ENCODE data around the gene BSG. TPM values are rescaled to one million over a fixed set of nuclear protein-coding genes. Genes with fewer than 3 reads are reported as not detected.

BSG gene
- total and polyA plus RNA-seq, 10 of the 15 experiments (the other 5 are each of a cell fraction or from before 2014, with no cell fraction given), result 2.8 to 297 (median 199) TPM

DNA sequence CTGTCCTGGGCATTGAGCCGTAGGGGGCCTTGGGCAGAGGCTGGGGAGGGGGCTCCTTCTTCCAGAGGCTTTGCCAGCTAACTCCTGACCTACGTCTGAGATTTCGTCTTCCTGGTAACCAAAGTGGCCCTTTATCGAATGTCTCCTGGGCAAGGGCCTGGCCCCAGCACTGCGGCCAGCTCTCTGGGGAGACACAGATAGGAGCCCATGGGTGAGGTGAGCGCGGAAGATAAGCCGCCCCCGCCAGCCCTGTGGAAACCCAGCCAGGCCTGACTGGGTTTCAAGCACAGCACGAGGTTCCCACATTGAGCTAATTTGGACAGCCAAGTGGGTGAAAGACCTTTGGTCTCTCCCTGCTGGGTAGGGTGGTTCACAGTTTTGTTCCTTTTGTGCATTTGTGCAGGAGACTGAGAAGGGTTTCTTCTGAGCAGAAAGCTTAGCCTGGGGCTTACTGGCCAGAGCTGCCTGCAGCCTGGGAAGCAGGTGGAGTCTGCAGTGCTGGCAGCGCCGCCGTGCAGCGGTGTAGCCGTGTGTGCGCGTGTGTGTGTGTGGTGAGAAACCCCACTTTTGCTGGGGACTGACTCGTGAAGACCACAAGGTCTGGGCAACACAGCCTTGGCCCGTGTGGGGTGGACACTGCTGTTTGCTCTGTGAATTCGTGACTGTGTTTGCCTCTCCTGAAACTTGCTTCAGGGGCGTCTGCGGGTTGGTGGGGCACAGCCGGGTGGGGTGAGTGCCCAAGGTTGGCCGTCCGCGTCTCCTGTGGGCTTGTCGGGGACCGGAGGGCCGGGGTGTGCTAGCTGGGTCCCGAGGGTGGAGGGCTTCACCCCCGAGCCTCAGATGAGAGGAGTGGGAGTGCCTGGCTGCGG is 2.5 kb downstream of the BSG start (continued):
- TF ChIP-seq, protein P1, sequence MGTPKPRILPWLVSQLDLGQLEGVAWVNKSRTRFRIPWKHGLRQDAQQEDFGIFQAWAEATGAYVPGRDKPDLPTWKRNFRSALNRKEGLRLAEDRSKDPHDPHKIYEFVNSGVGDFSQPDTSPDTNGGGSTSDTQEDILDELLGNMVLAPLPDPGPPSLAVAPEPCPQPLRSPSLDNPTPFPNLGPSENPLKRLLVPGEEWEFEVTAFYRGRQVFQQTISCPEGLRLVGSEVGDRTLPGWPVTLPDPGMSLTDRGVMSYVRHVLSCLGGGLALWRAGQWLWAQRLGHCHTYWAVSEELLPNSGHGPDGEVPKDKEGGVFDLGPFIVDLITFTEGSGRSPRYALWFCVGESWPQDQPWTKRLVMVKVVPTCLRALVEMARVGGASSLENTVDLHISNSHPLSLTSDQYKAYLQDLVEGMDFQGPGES (IDR thresholded peaks at IDR 0.05), result no peak
- TF ChIP-seq NR2F1 (conservative IDR thresholded peaks at IDR 0.05), result no peak; the same call in 1 of the 2 replicates
- no peak for TF ChIP-seq HDAC6 (IDR thresholded peaks at IDR 0.05; ENCODE audit: unreplicated experiment)
- peak; percentile 60 for TF ChIP-seq LARP7 (IDR thresholded peaks at IDR 0.05)
- no peak for TF ChIP-seq SPI1 (IDR thresholded peaks at IDR 0.05; ENCODE audit: borderline replicate concordance, insufficient read depth, low read depth, low read length)
- 0 out of 2 replicates have a peak, but pooled peaks have one; percentile 56 for TF ChIP-seq NBN (IDR thresholded peaks at IDR 0.05)
- no peak for TF ChIP-seq ZNF207 (IDR thresholded peaks at IDR 0.05; ENCODE audit: borderline replicate concordance)
- TF ChIP-seq EED (IDR thresholded peaks at IDR 0.05; ENCODE audit: low read depth), result no peak
- 0 out of 2 replicates have a peak, but pooled peaks have one; percentile 31 for TF ChIP-seq CHD2 (IDR thresholded peaks at IDR 0.05; ENCODE audit: borderline replicate concordance, low read depth, low read length)
- no peak for TF ChIP-seq ZNF274 (IDR thresholded peaks at IDR 0.05; ENCODE audit: insufficient read depth, insufficient read length)
- TF ChIP-seq PAX5 (IDR thresholded peaks at IDR 0.05; ENCODE audit: borderline replicate concordance, low read depth, low read length), result peak; percentile 93
- no peak for TF ChIP-seq KLF5 (IDR thresholded peaks at IDR 0.05; ENCODE audit: partially characterized antibody)
- no peak for TF ChIP-seq ESRRA (IDR thresholded peaks at IDR 0.05; ENCODE audit: low read length)
- TF ChIP-seq, protein P2, sequence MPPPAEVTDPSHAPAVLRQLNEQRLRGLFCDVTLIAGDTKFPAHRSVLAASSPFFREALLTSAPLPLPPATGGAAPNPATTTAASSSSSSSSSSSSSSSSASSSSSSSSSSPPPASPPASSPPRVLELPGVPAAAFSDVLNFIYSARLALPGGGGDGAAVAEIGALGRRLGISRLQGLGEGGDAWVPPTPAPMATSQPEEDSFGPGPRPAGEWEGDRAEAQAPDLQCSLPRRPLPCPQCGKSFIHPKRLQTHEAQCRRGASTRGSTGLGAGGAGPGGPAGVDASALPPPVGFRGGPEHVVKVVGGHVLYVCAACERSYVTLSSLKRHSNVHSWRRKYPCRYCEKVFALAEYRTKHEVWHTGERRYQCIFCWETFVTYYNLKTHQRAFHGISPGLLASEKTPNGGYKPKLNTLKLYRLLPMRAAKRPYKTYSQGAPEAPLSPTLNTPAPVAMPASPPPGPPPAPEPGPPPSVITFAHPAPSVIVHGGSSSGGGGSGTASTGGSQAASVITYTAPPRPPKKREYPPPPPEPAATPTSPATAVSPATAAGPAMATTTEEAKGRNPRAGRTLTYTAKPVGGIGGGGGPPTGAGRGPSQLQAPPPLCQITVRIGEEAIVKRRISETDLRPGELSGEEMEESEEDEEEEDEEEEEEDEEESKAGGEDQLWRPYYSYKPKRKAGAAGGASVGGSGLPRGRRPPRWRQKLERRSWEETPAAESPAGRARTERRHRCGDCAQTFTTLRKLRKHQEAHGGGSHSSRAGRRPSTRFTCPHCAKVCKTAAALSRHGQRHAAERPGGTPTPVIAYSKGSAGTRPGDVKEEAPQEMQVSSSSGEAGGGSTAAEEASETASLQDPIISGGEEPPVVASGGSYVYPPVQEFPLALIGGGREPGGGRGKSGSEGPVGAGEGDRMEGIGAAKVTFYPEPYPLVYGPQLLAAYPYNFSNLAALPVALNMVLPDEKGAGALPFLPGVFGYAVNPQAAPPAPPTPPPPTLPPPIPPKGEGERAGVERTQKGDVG (CRISPR knock-in tag; IDR thresholded peaks at IDR 0.05), result no peak
- TF ChIP-seq NRF1 (conservative IDR thresholded peaks at IDR 0.05; ENCODE audit: low read depth, low read length), result no peak
- TF ChIP-seq, protein P3, sequence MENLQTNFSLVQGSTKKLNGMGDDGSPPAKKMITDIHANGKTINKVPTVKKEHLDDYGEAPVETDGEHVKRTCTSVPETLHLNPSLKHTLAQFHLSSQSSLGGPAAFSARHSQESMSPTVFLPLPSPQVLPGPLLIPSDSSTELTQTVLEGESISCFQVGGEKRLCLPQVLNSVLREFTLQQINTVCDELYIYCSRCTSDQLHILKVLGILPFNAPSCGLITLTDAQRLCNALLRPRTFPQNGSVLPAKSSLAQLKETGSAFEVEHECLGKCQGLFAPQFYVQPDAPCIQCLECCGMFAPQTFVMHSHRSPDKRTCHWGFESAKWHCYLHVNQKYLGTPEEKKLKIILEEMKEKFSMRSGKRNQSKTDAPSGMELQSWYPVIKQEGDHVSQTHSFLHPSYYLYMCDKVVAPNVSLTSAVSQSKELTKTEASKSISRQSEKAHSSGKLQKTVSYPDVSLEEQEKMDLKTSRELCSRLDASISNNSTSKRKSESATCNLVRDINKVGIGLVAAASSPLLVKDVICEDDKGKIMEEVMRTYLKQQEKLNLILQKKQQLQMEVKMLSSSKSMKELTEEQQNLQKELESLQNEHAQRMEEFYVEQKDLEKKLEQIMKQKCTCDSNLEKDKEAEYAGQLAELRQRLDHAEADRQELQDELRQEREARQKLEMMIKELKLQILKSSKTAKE (IDR thresholded peaks at IDR 0.05; ENCODE audit: low read depth, poor library complexity, severe bottlenecking), result no peak
- TF ChIP-seq, protein P4, sequence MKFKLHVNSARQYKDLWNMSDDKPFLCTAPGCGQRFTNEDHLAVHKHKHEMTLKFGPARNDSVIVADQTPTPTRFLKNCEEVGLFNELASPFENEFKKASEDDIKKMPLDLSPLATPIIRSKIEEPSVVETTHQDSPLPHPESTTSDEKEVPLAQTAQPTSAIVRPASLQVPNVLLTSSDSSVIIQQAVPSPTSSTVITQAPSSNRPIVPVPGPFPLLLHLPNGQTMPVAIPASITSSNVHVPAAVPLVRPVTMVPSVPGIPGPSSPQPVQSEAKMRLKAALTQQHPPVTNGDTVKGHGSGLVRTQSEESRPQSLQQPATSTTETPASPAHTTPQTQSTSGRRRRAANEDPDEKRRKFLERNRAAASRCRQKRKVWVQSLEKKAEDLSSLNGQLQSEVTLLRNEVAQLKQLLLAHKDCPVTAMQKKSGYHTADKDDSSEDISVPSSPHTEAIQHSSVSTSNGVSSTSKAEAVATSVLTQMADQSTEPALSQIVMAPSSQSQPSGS (IDR thresholded peaks at IDR 0.05; ENCODE audit: low read length), result no peak
- TF ChIP-seq ZNF622 (IDR thresholded peaks at IDR 0.05), result no peak
- no peak for TF ChIP-seq MEF2A (IDR thresholded peaks at IDR 0.05; ENCODE audit: insufficient read depth, low read depth, low read length)
- TF ChIP-seq, protein P5, sequence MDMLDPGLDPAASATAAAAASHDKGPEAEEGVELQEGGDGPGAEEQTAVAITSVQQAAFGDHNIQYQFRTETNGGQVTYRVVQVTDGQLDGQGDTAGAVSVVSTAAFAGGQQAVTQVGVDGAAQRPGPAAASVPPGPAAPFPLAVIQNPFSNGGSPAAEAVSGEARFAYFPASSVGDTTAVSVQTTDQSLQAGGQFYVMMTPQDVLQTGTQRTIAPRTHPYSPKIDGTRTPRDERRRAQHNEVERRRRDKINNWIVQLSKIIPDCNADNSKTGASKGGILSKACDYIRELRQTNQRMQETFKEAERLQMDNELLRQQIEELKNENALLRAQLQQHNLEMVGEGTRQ (IDR thresholded peaks at IDR 0.05; ENCODE audit: borderline replicate concordance, low read depth, low read length), result no peak
- TF ChIP-seq FOXK2 (IDR thresholded peaks at IDR 0.05), result no peak
- peak; percentile 42 to 71; a peak in 1 of 4 replicates for TF ChIP-seq BHLHE40 (IDR thresholded peaks at IDR 0.05; ENCODE audit: borderline replicate concordance in 1 of 2, low read depth in 2 of 2, low read length in 1 of 2)
